Thyroid gland (tissue), 4 donors: ENCODE data around the gene LYZL1. TPM values are rescaled to one million over a fixed set of nuclear protein-coding genes. Genes with fewer than 3 reads are reported as not detected.

ENCODE experiments used
- DNase-seq, 2 donors: peaks; one replicate each; pipeline ENCODE4 v3.0.0-alpha.2; 2019
- H3K27ac ChIP-seq, 3 donors: fragments of 200-600 bp; sonication (generic); 1 replicate in 2 of 3; 2 replicates in 1 of 3; pipeline ENCODE4 v1.5.1; 2016 to 2019; ENCODE audit warnings: mild to moderate bottlenecking in 1 of 3, moderate library complexity in 1 of 3
- H3K27me3 ChIP-seq: fragments of 200-600 bp; sonication (generic); one replicate; pipeline ENCODE4 v1.5.1; 2019
- H3K36me3 ChIP-seq, 2 donors: fragments of 200-600 bp; sonication (generic); one replicate each; pipeline ENCODE4 v1.5.1; 2016 to 2019
- H3K4me1 ChIP-seq, 2 donors: fragments of 200-600 bp; sonication (generic); one replicate each; pipeline ENCODE4 v1.5.1; 2017 to 2019
- H3K4me3 ChIP-seq, 3 donors: fragments of 200-600 bp; sonication (generic); replicated peaks in 1 of 3; 1 replicate in 2 of 3; 2 replicates in 1 of 3; pipeline ENCODE4 v1.5.1; 2016; ENCODE audit warnings: mild to moderate bottlenecking in 1 of 3
- H3K9me3 ChIP-seq: fragments of 200-600 bp; sonication (generic); one replicate; pipeline ENCODE4 v1.5.1; 2017
- CTCF ChIP-seq, 6 experiments: fragments of 200-600 bp in 3 of 6; fragments of 450-650 bp in 3 of 6; sonication (generic) in 3 of 6; IDR thresholded peaks; one replicate each; pipeline ENCODE4 v1.5.1; 2016 to 2019; ENCODE audit warnings: antibody characterized with exemption in 6 of 6, mild to moderate bottlenecking in 2 of 6, inconsistent platforms in 1 of 6, moderate library complexity in 1 of 6
- POLR2A ChIP-seq, 2 donors: fragments of 450-650 bp; IDR thresholded peaks; one replicate each; pipeline ENCODE4 v1.6.1; 2017; ENCODE audit warnings: antibody characterized with exemption in 2 of 2, mild to moderate bottlenecking in 2 of 2, moderate library complexity in 1 of 2
- WGBS, 2 donors: methylation state at CpG; one replicate each; pipeline ENCODE4 v1.1.5; 2017; 5-methylcytosine and 5-hydroxymethylcytosine counted together
- intact Hi-C: fragments of 100-400 bp; cut with DNase I; formaldehyde crosslinking; loops from one replicate; pipeline ENCODE4 v1.15.1; 2023
- total RNA-seq, 4 donors: library from RNA; depleted of rRNA; stranded (reverse); fragments of >200 nt; gene quantifications; one replicate each; pipeline ENCODE4 v1.2.3, GENCODE V29; 2016

The LYZL1 gene
- total RNA-seq, 4 donors from 2014 or later = 0.81 TPM; not detected in 3

- Histone ChIP-seq H3K27ac (no peak overlapping the region), H3K27me3 (no peaks in the 10 kb centered on the region), H3K4me3 (no peak overlapping the region), H3K36me3 (no peaks in the 10 kb centered on the region), H3K4me1 (no peaks in the 10 kb centered on the region), H3K9me3 (no peaks in the 10 kb centered on the region)
- no peak for DNase-seq
- 74 to 80% methylated on average over 3 of the region's 3 CpGs for WGBS, 2 donors
- intact Hi-C loops = no loop called here
- no peak for TF ChIP-seq POLR2A (IDR thresholded peaks at IDR 0.05)
- no peak for TF ChIP-seq CTCF (IDR thresholded peaks at IDR 0.05)
Measured at GRCh38 chr10:29257784-29258135, 31.1 kb upstream of the LYZL1 start.

DNA sequence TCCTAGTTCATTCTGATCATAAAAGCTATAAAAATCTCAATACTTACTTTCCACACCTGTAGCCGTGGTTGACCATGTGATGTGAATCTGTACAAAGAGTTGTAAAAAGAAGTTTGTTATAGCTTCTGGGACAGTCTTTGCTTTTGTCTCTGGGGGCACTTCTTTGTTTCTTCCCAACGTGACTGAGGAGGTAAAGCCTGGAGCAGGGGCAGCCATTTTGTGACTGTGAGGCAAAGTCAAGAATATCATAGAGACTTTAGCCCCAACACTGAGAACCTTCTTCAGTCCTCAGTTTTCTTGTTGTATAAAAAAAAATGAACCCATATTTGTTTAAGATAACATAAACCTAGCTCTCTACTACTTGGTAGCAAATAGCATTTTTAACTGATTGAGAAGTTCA is 29.4 kb upstream of the LYZL1 start:
- H3K9me3 ChIP-seq = no peaks in the 10 kb centered on the region
- WGBS, 2 donors = 89 to 98% methylated on average over 2 of the region's 2 CpGs
- no peak overlapping the region for H3K27ac ChIP-seq
- H3K4me3 ChIP-seq = no peak overlapping the region
- no peak for DNase-seq
- TF ChIP-seq CTCF (IDR thresholded peaks at IDR 0.05) (no peak), POLR2A (IDR thresholded peaks at IDR 0.05) (no peak)
- H3K27me3 ChIP-seq = no peaks in the 10 kb centered on the region
- H3K4me1 ChIP-seq = no peaks in the 10 kb centered on the region
- no peaks in the 10 kb centered on the region for H3K36me3 ChIP-seq
- intact Hi-C loops = no loop called here

DNA sequence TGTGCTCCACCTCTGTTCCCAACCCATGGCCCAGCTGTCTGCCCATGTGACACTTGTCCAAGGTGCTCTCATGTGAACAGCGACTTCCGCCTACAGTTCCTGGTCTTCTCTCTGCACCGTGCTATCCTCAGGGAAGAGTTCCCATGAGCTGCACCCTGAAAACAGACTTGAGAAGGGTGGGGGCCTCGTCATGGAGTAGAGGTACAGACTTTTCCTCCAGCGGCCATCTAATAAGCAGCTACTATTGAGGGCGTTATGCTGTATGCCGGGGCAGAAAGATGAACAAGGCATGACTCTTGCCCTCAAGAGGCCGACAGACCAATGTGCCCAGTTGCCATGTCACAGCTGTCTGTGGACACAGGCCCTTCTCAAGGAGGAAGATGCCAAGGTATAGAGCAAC is 25.4 kb upstream of the LYZL1 start:
- intact Hi-C loops = no loop called here
- Histone ChIP-seq H3K27ac (no peak overlapping the region), H3K9me3 (no peaks in the 10 kb centered on the region), H3K4me1 (no peaks in the 10 kb centered on the region), H3K36me3 (no peaks in the 10 kb centered on the region), H3K27me3 (no peaks in the 10 kb centered on the region), H3K4me3 (no peak overlapping the region)
- TF ChIP-seq CTCF (IDR thresholded peaks at IDR 0.05) (no peak), POLR2A (IDR thresholded peaks at IDR 0.05) (no peak)
- WGBS, 2 donors = 96 to 97% methylated on average over 8 of the region's 8 CpGs
- DNase-seq = no peak

DNA sequence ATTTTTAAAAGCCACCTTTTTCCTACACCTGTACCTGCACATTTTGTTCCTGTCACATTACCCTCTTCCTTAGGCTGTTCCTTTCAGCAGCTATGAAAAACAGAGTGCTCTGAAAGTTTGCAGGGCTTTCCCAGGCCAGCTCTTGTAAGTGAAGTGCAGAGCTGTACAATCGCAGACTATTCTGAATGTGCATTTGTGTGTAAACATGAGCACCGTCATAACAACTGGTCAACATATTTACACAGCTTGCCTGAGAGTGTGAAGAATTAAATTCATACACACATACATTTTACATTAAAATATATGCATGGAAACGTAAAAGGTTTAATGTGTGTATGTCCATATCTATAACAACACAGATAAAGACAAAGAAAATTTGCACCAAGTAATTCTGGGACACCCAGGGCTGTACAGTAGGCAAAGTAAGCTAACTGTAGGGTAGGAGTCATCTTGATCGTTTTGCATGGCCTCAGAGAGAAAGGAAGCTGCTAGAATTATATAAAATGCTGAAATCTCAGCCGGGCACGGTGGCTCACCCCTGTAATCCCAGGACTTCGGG is 23.6 kb upstream of the LYZL1 start:
- Histone ChIP-seq H3K27ac (no peak overlapping the region), H3K27me3 (no peaks in the 10 kb centered on the region), H3K9me3 (no peaks in the 10 kb centered on the region), H3K36me3 (no peaks in the 10 kb centered on the region), H3K4me3 (no peak overlapping the region), H3K4me1 (no peaks in the 10 kb centered on the region)
- DNase-seq = no peak
- 84 to 87% methylated on average over 7 of the region's 7 CpGs for WGBS, 2 donors
- no peak for TF ChIP-seq CTCF (IDR thresholded peaks at IDR 0.05)
- TF ChIP-seq POLR2A (IDR thresholded peaks at IDR 0.05) = no peak
- intact Hi-C loops = no loop called here

DNA sequence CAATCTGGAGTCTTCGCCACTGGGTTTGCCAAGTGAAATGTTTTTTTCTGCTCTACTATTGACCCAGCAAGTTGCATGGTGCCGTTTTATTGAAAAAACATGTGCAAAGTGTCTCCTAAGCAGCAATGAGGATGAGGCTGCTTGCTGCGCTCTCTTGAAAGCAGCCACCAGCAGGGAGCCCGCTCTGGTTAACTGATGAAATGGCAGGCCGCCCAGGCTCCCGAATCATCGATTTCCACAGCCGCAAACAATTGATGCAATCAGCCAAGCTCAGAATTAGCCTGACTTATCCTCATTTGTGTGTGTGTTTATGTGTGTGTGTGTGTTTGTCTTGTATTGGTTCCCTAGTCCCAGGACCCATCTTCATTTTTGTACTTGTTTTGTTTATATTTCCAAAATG is 22.2 kb upstream of the LYZL1 start:
- no peaks in the 10 kb centered on the region for H3K36me3 ChIP-seq
- intact Hi-C loops = no loop called here
- DNase-seq = no peak
- WGBS, 2 donors = 67 to 70% methylated on average over 8 of the region's 8 CpGs
- TF ChIP-seq POLR2A (IDR thresholded peaks at IDR 0.05) = no peak
- TF ChIP-seq CTCF (IDR thresholded peaks at IDR 0.05) = no peak
- no peaks in the 10 kb centered on the region for H3K9me3 ChIP-seq
- no peak overlapping the region for H3K4me3 ChIP-seq
- no peaks in the 10 kb centered on the region for H3K4me1 ChIP-seq
- H3K27ac ChIP-seq = no peak overlapping the region
- no peaks in the 10 kb centered on the region for H3K27me3 ChIP-seq
